ENCODE measurements around the gene IWS1. TPM values are rescaled to one million over a fixed set of nuclear protein-coding genes. Genes with fewer than 3 reads are reported as not detected.

The IWS1 gene
- total RNA-seq, 2 experiments from 2014 or later = 49.2 to 56.9 TPM

- H3K4me3 ChIP-seq (ENCODE audit: low read depth, low read length, poor library complexity, severe bottlenecking) = no peak overlapping the region
- intact Hi-C loops (cut with micrococcal nuclease; ENCODE audit: unreplicated experiment) = no loop called here
- no peak for DNase-seq (ENCODE audit: low spot score)
- ChIA-PET CTCF (ENCODE audit: unreplicated experiment) (no interaction called here), POLR2A (interaction anchor here (0.5 to 0.7 kb wide), 2 partner anchors 22 to 262 kb away, joined by 3 to 4 read pairs; no protein-coding TSS in a partner anchor)
- no peaks in the 10 kb centered on the region for H4K20me1 ChIP-seq (ENCODE audit: insufficient read depth, low read length)
- H3K36me3 ChIP-seq (ENCODE audit: insufficient read depth, low read length) = peaks cover 16% of the 10 kb centered on the region
- H3K4me2 ChIP-seq (ENCODE audit: low read length) = no peak overlapping the region
- no peaks in the 10 kb centered on the region for H3K9me2 ChIP-seq (ENCODE audit: insufficient read depth, low read length)
- no TSS peak for BruUV-seq (replicated peaks)
- no peaks in the 10 kb centered on the region for H3K4me1 ChIP-seq (ENCODE audit: insufficient read depth, low read length, poor library complexity, severe bottlenecking)
- TF ChIP-seq CTCF (conservative IDR thresholded peaks at IDR 0.05; ENCODE audit: low read length) = no peak
- TF ChIP-seq EZH2phosphoT487 (IDR thresholded peaks at IDR 0.05; ENCODE audit: borderline replicate concordance, low read depth, low read length) = no peak
- no peaks in the 10 kb centered on the region for H3K9me3 ChIP-seq (ENCODE audit: low read length)
- no peak overlapping the region for H2AFZ ChIP-seq (ENCODE audit: low read length)
- H3K27ac ChIP-seq (ENCODE audit: low read depth, low read length, poor library complexity, severe bottlenecking) = no peak overlapping the region
- H3K79me2 ChIP-seq (ENCODE audit: insufficient read depth, low read depth, low read length) = no peaks in the 10 kb centered on the region
Observed at GRCh38 chr2:127464470-127465257, 61.6 kb downstream of the IWS1 start.

GRCh38 chr2:127463155-127463991, 62.9 kb downstream of the IWS1 start:
- no TSS peak for BruUV-seq (replicated peaks)
- H3K79me2 ChIP-seq (ENCODE audit: insufficient read depth, low read depth, low read length) = no peaks in the 10 kb centered on the region
- H3K4me1 ChIP-seq (ENCODE audit: insufficient read depth, low read length, poor library complexity, severe bottlenecking) = no peaks in the 10 kb centered on the region
- no peaks in the 10 kb centered on the region for H4K20me1 ChIP-seq (ENCODE audit: insufficient read depth, low read length)
- H3K9me3 ChIP-seq (ENCODE audit: low read length) = no peaks in the 10 kb centered on the region
- intact Hi-C loops (cut with micrococcal nuclease; ENCODE audit: unreplicated experiment) = no loop called here
- DNase-seq (ENCODE audit: low spot score) = no peak
- ChIA-PET CTCF (ENCODE audit: unreplicated experiment) (no interaction called here), POLR2A (no interaction called here)
- no peaks in the 10 kb centered on the region for H3K9me2 ChIP-seq (ENCODE audit: insufficient read depth, low read length)
- no peak overlapping the region for H3K27ac ChIP-seq (ENCODE audit: low read depth, low read length, poor library complexity, severe bottlenecking)
- no peak overlapping the region for H3K4me2 ChIP-seq (ENCODE audit: low read length)
- no peak for TF ChIP-seq CTCF (conservative IDR thresholded peaks at IDR 0.05; ENCODE audit: low read length)
- TF ChIP-seq EZH2phosphoT487 (IDR thresholded peaks at IDR 0.05; ENCODE audit: borderline replicate concordance, low read depth, low read length) = no peak
- no peak overlapping the region for H2AFZ ChIP-seq (ENCODE audit: low read length)
- H3K36me3 ChIP-seq (ENCODE audit: insufficient read depth, low read length) = peaks cover 7% of the 10 kb centered on the region
- no peak overlapping the region for H3K4me3 ChIP-seq (ENCODE audit: low read depth, low read length, poor library complexity, severe bottlenecking)

All from OCI-LY7 (cell line).